ENCODE measurements around the gene SUN5.

Gene SUN5

GRCh38 chr20:33026779-33027759, 22.8 kb upstream of the SUN5 start:
- DNase-seq = no peak

- DNase-seq = no peak
Measured at GRCh38 chr20:33026072-33026778, 22.0 kb upstream of the SUN5 start.

- DNase-seq = no peak
Measured at GRCh38 chr20:33025318-33025876, 21.2 kb upstream of the SUN5 start.

GRCh38 chr20:33024609-33025317, 20.5 kb upstream of the SUN5 start:
- DNase-seq = no peak

- no peak for DNase-seq
Measured at GRCh38 chr20:33024243-33024560, 20.0 kb upstream of the SUN5 start.

GRCh38 chr20:33023439-33024242, 19.4 kb upstream of the SUN5 start:
- DNase-seq = no peak

GRCh38 chr20:33022694-33023438, 18.6 kb upstream of the SUN5 start:
- no peak for DNase-seq

GRCh38 chr20:33022289-33022688, 18.1 kb upstream of the SUN5 start:
- DNase-seq = no peak

- no peak for DNase-seq
Measured at GRCh38 chr20:33021879-33022278, 17.6 kb upstream of the SUN5 start.

GRCh38 chr20:33020278-33021161, 16.3 kb upstream of the SUN5 start:
- no peak for DNase-seq

GRCh38 chr20:33019465-33020277, 15.4 kb upstream of the SUN5 start:
- DNase-seq = no peak

- no peak for DNase-seq
Measured at GRCh38 chr20:33018169-33018931, 14.1 kb upstream of the SUN5 start.

- DNase-seq = no peak
Measured at GRCh38 chr20:33017542-33017941, 13.3 kb upstream of the SUN5 start.

GRCh38 chr20:33016581-33017109, 12.4 kb upstream of the SUN5 start:
- DNase-seq = no peak

- no peak for DNase-seq
Measured at GRCh38 chr20:33015700-33016580, 11.7 kb upstream of the SUN5 start.

GRCh38 chr20:33015114-33015484, 10.9 kb upstream of the SUN5 start:
- DNase-seq = no peak

GRCh38 chr20:33014336-33015113, 10.3 kb upstream of the SUN5 start:
- DNase-seq = no peak

Measured in COR-L47 (cell line).